ENCODE results near the gene TMA7.

- TF ChIP-seq CTCF (IDR thresholded peaks at IDR 0.05), result no peak
- no peak for TF ChIP-seq POLR2A (IDR thresholded peaks at IDR 0.05)
Measured at GRCh38 chr3:48467473-48468267, 27.6 kb downstream of the TMA7 start.

All from heart left ventricle (tissue), 13 donors.